ENCODE data around the gene PRKAG3. TPM values are rescaled to one million over a fixed set of nuclear protein-coding genes. Genes with fewer than 3 reads are reported as not detected.

PRKAG3 gene
- polyA plus RNA-seq, 3 donors from 2014 or later, result not detected

DNA sequence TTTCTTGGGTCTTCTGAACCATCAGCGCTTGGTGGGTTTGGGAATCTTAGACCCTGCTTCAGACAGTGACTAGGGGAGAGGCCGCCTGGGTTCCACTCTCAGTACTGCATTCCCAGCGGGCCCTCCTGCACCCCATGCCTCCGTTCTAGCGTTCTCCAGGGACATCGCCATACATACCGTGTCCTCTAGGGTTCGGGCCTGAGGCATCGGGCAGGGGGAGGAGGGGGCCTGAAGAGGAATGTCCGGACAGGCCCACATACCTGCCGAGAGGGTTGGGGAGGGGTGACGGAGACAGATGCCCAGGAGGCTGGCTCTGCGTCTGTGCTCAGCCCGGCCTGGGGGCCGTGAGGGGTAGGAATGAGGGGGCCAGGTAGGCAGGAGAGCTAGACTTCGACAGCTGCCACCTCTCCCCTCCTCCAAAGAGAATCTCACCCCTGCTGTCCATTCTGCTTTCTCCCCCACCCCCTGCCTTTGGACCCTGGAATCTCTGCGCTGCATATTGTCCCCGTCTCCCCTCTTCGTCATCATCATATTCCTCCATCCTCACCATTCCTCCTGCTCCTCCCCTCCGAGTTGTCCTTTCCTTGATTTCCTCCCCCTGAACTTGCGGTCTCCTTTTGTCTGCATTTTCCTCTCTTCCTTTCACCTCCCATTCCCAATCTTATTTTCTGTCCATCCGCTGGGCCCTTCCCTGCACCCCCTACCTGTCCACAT is 41.2 kb upstream of the PRKAG3 start:
- Mint-ChIP-seq H3K4me3 (no peak overlapping the region), H3K27ac (no peak overlapping the region), H3K27me3 (ENCODE audit: low read depth in 3 of 3) (peaks cover 13 to 47% (median 20%) of the 10 kb centered on the region in 3 donors), H3K4me1 (peaks cover 15% of the 10 kb centered on the region in 2 donors), H3K9me3 (peaks cover 0 to 2% (median 0%) of the 10 kb centered on the region in 6 donors), H3K36me3 (no peaks in the 10 kb centered on the region)
- no peak for DNase-seq

DNA sequence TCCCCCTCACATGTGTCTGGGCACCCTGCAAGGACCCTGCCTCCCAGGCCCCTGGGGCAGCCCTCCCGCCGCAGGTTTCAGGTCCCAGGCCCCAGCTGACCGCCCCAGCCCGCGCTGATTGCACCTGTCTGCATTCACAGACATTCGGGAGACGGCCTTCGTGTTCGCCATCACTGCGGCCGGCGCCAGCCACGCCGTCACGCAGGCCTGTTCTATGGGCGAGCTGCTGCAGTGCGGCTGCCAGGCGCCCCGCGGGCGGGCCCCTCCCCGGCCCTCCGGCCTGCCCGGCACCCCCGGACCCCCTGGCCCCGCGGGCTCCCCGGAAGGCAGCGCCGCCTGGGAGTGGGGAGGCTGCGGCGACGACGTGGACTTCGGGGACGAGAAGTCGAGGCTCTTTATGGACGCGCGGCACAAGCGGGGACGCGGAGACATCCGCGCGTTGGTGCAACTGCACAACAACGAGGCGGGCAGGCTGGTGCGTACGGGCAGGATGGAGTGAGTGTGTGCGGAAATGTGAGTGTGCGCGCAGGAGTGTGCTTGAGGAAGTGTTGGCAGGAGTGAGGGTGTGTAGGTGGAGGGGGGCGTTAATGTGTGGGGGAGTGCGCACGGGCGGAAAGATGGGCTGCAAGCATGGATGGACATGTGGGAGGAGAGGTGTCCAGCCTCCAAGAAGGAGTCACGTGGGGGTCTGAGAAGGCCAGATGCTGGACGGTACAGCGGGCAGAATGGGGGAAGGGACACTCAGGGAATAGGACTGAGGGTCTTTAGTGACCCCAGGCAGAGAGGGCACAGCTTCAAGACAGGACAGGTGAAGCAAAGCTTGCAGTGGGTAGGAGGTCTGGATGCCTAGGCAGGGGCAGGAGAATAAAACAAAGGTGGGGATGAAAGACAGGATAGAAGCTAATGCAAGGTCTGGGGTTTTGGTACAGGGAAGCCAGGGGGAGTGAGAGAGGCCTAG is 40.0 kb upstream of the PRKAG3 start:
- peaks cover 0 to 2% (median 0%) of the 10 kb centered on the region in 6 donors for H3K9me3 Mint-ChIP-seq
- no peak for DNase-seq
- H3K4me1 Mint-ChIP-seq, result peaks cover 15% of the 10 kb centered on the region in 2 donors
- H3K27ac Mint-ChIP-seq, result no peak overlapping the region
- peak overlapping the region; percentile 44 to 70 (median 58) for H3K4me3 Mint-ChIP-seq
- peaks cover 13 to 43% (median 20%) of the 10 kb centered on the region in 3 donors for H3K27me3 Mint-ChIP-seq (ENCODE audit: low read depth in 3 of 3)
- no peaks in the 10 kb centered on the region for H3K36me3 Mint-ChIP-seq

DNA sequence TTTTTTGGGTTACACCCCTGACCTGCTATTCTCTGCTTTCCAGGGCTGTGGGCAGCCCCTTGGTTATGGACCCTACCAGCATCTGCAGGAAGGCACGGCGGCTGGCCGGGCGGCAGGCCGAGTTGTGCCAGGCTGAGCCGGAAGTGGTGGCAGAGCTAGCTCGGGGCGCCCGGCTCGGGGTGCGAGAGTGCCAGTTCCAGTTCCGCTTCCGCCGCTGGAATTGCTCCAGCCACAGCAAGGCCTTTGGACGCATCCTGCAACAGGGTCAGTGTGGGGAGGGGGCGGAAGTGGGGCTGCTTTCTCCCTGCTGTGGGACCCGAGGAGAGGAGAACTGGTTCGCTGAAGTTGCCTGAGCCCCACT is 39.4 kb upstream of the PRKAG3 start:
- no peak for DNase-seq
- no peak overlapping the region for H3K27ac Mint-ChIP-seq
- peak overlapping the region in 3 of 5 donors; percentile 36 to 79 (median 68) for H3K4me3 Mint-ChIP-seq
- peaks cover 13 to 45% (median 20%) of the 10 kb centered on the region in 3 donors for H3K27me3 Mint-ChIP-seq (ENCODE audit: low read depth in 3 of 3)
- peaks cover 15% of the 10 kb centered on the region in 2 donors for H3K4me1 Mint-ChIP-seq
- H3K9me3 Mint-ChIP-seq, result peaks cover 0 to 2% (median 0%) of the 10 kb centered on the region in 6 donors
- H3K36me3 Mint-ChIP-seq, result no peaks in the 10 kb centered on the region

DNA sequence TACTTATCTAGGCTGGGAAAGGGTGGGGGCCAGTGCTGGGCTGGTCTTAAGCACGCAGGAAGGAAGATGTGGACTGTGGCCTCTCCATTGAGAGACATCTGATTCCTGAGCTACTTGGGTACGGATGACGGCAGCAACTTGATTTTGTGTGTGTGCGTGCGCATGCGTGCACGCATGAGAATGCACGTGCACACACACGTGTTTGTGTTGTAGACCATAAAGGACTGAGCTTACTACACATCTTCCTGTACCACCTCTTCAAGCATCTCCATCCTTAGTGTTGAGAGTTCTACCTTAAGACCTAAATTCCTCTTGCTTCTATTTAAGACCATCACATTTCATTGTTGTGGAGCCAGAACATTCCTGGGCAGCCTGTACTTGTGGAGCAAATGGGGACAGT is 37.5 kb upstream of the PRKAG3 start:
- peaks cover 15% of the 10 kb centered on the region in 2 donors for H3K4me1 Mint-ChIP-seq
- H3K36me3 Mint-ChIP-seq, result no peaks in the 10 kb centered on the region
- H3K4me3 Mint-ChIP-seq, result no peak overlapping the region
- peaks cover 7 to 37% (median 17%) of the 10 kb centered on the region in 3 donors for H3K27me3 Mint-ChIP-seq (ENCODE audit: low read depth in 3 of 3)
- DNase-seq, result no peak
- peaks cover 0 to 2% (median 0%) of the 10 kb centered on the region in 6 donors for H3K9me3 Mint-ChIP-seq
- H3K27ac Mint-ChIP-seq, result no peak overlapping the region

DNA sequence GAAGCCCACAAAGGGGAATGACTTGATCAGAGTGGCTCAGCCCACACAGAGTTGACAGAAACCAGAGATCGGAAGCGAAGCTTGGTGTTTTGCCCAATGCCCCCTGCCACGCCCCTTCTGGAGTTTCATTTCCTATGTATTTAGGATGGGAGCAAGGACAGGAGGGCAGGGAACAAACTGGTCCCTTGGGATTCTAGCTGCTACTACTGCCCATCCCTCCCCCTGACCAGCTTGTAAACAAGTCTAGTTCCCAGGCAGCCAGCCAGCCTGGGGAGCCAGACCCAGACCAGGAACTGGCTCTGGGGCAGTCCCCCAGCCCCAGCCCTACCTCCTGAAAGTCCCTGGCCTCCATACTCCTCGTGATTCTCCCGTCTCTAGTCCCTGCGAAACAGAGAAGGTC is 36.3 kb upstream of the PRKAG3 start:
- H3K27me3 Mint-ChIP-seq (ENCODE audit: low read depth in 3 of 3), result peaks cover 8 to 41% (median 20%) of the 10 kb centered on the region in 3 donors
- peaks cover 14 to 15% of the 10 kb centered on the region in 2 donors for H3K4me1 Mint-ChIP-seq
- H3K4me3 Mint-ChIP-seq, result no peak overlapping the region
- no peak for DNase-seq
- no peak overlapping the region for H3K27ac Mint-ChIP-seq
- peaks cover 0 to 2% (median 0%) of the 10 kb centered on the region in 6 donors for H3K9me3 Mint-ChIP-seq
- no peaks in the 10 kb centered on the region for H3K36me3 Mint-ChIP-seq

DNA sequence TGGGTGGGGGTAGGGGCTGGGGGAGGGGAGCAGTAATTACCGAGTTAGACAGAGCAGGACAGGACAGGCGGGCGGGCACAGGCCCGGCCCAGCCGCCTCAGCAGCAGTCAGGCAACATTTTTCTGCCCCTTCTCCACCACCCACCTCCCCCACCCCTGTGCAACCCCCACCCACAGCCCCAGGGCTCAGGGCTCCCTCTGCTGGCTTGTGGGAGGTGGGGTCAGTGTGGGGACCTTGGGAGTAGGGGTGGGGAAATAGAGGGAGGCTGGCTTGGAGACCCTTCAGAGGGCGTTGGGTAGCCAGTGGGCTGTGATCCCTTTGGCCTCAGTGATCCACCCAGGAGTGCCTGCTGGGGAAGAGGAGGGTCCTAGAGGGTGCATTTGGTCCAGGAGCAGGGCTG is 34.4 kb upstream of the PRKAG3 start:
- peaks cover 8% of the 10 kb centered on the region in 2 donors for H3K4me1 Mint-ChIP-seq
- peaks cover 15 to 38% (median 28%) of the 10 kb centered on the region in 3 donors for H3K27me3 Mint-ChIP-seq (ENCODE audit: low read depth in 3 of 3)
- H3K27ac Mint-ChIP-seq, result no peak overlapping the region
- H3K9me3 Mint-ChIP-seq, result no peaks in the 10 kb centered on the region
- H3K36me3 Mint-ChIP-seq, result no peaks in the 10 kb centered on the region
- DNase-seq, result no peak
- no peak overlapping the region for H3K4me3 Mint-ChIP-seq

DNA sequence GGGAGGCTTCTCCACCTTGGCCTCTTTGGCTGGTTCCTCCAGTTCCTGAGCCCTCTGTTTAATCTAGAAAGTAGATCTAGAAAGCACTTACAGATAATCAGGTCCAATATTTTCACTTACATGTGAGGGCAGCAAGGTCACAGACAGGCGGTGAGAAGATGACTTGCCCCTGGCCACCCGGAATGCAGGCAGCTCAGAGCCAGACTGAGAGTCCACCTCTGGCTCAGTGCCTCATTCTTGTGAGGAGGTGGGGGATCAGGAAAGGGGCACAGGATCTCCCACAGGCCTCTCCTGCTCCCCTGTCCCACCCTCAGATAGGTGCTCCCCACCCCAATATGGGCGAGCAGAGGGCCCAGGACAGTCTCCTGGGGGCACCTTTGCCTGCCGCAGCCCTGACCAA is 33.8 kb upstream of the PRKAG3 start:
- DNase-seq, result no peak
- Mint-ChIP-seq H3K27me3 (ENCODE audit: low read depth in 3 of 3) (peaks cover 15 to 39% (median 30%) of the 10 kb centered on the region in 3 donors), H3K4me3 (no peak overlapping the region), H3K36me3 (no peaks in the 10 kb centered on the region), H3K27ac (no peak overlapping the region), H3K4me1 (peaks cover 2 to 3% of the 10 kb centered on the region in 2 donors), H3K9me3 (no peaks in the 10 kb centered on the region)

DNA sequence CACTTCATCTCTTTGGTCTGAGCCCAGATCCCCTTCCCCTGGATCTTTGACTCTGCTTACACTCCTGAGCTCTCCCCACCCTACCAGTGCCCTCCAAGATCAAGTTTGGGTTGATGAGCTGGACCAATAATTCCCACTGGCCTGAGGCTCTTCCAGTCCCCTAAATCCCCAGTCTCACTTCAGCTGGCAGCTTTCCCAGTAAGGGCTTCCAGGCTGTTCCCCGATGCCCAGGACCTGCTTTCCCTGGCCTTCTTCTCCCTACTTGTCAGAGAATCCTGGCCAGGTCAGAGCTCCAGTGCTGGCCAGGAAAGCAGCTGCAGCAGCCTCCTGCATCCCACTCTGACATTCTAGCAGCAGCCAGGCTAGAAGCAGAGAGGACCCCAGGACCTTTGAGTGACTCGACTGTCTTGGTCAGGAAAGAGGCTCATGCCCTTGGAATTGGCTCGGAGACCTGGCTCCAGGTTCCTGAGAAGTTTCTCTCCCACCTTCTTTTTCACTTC is 31.5 kb upstream of the PRKAG3 start:
- no peak overlapping the region for H3K4me3 Mint-ChIP-seq
- H3K36me3 Mint-ChIP-seq, result no peaks in the 10 kb centered on the region

DNA sequence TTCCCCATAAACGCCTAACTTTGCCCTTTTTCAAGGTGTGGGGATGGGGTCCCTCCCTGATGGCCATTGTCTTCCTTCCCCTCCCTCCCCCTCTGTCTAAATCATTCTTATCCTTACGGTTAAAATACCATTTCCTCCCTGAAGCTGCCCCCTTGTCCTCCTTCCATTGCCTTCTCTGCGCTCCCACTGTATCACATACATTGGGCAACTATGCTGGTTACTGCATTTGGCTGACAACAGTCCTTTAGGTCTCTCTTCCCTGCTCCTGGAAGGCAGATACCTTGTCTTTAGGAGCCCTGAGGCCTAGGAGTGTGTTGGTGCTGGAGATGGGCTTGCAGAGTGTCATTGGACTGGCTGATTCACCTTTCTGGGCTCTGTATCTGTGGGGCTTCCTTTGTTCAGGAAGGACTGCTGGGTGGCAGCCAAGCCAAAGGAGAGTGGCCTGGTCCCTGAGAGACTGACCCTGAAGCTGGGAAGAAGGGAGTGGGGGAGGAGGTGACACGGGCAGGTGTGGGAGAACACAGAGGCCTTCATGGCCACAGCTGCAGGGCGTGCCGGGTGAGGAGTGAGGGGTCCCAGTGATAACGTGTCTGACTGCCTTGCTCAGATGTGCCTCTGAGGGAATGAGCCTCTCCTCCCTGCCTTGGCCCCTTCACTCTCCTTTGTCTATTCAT is 30.2 kb upstream of the PRKAG3 start:
- H3K27me3 Mint-ChIP-seq (ENCODE audit: low read depth in 3 of 3), result peaks cover 21 to 37% (median 31%) of the 10 kb centered on the region in 3 donors
- H3K4me1 Mint-ChIP-seq, result peaks cover 0 to 8% of the 10 kb centered on the region in 2 donors
- no peak overlapping the region for H3K27ac Mint-ChIP-seq
- no peak for DNase-seq
- no peaks in the 10 kb centered on the region for H3K9me3 Mint-ChIP-seq
- H3K4me3 Mint-ChIP-seq, result no peak overlapping the region
- H3K36me3 Mint-ChIP-seq, result no peaks in the 10 kb centered on the region

More for the DNA sequence above, 31.5 kb upstream of the PRKAG3 start:
- no peaks in the 10 kb centered on the region for H3K9me3 Mint-ChIP-seq
- H3K4me1 Mint-ChIP-seq, result peaks cover 0 to 8% of the 10 kb centered on the region in 2 donors
- peaks cover 21 to 33% (median 27%) of the 10 kb centered on the region in 3 donors for H3K27me3 Mint-ChIP-seq (ENCODE audit: low read depth in 3 of 3)
- H3K27ac Mint-ChIP-seq, result no peak overlapping the region
- DNase-seq, result no peak

DNA sequence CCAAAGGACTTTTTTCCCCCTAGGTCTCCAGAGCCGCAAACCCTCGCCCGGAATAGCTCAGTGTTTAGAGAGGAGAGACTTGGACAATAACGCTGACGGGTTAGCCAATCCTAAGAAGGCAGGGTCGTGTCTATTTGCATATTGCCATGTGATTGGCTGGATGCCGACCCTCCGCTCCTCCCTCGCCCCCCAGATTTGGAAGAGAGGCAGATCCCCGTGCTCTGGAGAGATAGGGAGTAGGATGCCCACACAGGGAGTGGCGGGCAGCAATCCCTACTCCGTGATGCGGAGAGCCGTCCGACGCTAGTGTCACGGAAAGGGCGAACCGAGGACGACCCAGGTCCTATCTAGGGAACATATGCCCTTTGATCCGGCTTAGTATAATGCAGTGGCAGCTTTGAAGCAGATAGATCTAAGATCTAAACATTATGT is 29.4 kb upstream of the PRKAG3 start:
- Mint-ChIP-seq H3K4me3 (peak overlapping the region in 2 of 5 donors; percentile 0 to 40), H3K27me3 (ENCODE audit: low read depth in 3 of 3) (peaks cover 27 to 35% (median 30%) of the 10 kb centered on the region in 3 donors), H3K9me3 (no peaks in the 10 kb centered on the region), H3K27ac (no peak overlapping the region), H3K4me1 (peaks cover 0 to 8% of the 10 kb centered on the region in 2 donors), H3K36me3 (no peaks in the 10 kb centered on the region)
- DNase-seq, result no peak

DNA sequence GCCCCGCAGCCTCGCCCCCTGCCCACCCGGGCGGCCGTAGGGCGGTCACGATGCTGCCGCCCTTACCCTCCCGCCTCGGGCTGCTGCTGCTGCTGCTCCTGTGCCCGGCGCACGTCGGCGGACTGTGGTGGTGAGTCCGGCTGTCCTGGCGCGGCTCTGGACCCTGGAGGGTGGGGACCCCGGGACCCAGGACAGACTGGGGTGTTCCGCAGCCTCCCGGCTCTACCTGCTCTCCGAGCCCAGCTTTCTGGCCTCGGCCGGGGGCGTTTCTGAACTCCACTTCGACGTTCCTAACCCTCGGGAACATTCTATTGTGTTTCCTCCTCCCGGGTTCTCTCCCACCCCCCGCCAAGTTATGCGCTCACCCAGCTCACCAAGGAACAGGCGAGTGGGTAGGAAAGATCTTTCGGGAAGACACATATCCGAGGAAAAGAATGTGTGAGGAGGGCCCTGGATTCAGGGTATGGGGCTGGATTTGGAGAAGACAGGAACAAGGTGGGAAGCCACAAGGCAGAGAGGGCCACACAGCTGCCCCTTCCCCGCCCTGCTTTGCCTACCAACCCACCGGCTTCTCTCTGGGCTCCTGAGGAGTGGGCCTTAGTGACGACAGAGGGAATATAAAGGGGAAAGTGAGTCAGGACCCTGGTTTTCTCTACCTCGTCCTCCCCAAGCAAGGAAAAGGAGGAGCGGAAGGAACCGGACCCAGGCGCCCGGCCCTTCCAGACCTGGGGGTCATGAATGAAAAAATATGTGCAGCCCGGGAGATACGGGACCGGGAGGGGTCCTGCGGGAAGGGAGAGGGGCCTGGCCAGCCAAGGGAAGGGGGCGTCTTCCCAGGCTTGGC is 28.6 kb upstream of the PRKAG3 start:
- no peak for DNase-seq
- H3K4me1 Mint-ChIP-seq, result peaks cover 0 to 8% of the 10 kb centered on the region in 2 donors
- H3K27ac Mint-ChIP-seq, result no peak overlapping the region
- H3K36me3 Mint-ChIP-seq, result no peaks in the 10 kb centered on the region
- peak overlapping the region in 2 of 5 donors; percentile 24 to 29 for H3K4me3 Mint-ChIP-seq
- peaks cover 29 to 40% (median 30%) of the 10 kb centered on the region in 3 donors for H3K27me3 Mint-ChIP-seq (ENCODE audit: low read depth in 3 of 3)
- no peaks in the 10 kb centered on the region for H3K9me3 Mint-ChIP-seq

DNA sequence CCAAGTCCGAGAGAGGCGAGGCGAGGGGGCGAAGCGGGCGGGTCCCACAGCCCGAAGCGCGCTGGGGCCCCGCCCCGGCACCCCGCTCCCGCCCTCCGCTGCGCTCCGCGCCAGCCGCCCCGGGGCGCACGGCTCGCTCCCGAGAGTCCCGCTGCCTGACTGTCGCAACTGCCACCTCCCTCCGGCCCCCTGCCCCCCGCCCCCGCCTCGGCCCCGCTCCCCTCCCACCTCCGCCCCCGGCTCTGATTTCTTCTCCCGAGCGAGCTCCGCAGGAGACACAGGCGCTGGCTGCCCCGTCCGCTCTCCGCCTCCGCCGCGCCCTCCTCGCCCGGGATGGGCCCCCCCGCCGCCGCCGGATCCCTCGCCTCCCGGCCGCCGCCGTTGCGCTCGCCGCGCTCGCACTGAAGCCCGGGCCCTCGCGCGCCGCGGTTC is 28.0 kb upstream of the PRKAG3 start, which contains the start of gene WNT6:
WNT6 (plus strand) TSS at position 250 of the 432 bp plus-strand sequence. CDS start 233 bp downstream, outside the sequence.
- no peaks in the 10 kb centered on the region for H3K9me3 Mint-ChIP-seq
- no peak for DNase-seq
- H3K27me3 Mint-ChIP-seq (ENCODE audit: low read depth in 3 of 3), result peaks cover 31 to 46% (median 32%) of the 10 kb centered on the region in 3 donors
- peaks cover 0 to 8% of the 10 kb centered on the region in 2 donors for H3K4me1 Mint-ChIP-seq
- no peak within 1 kb of the TSS for H3K27ac Mint-ChIP-seq
- no peaks in the 10 kb centered on the region for H3K36me3 Mint-ChIP-seq
- peak within 1 kb of the TSS in 3 of 5 donors; percentile 15 to 43 (median 24) for H3K4me3 Mint-ChIP-seq

Measured in immature natural killer cell (primary cell).